WERI-Rb-1 (cell line): ENCODE measurements around the gene SCYL2.

Experiments
- DNase-seq: peaks from one replicate; pipeline ENCODE4 v3.0.0-alpha.2; 2020
- H3K27ac ChIP-seq: fragments of 250-450 bp; sonication (Bioruptor Pico); 2 replicates; pipeline ENCODE4 v1.5.1; 2020; ENCODE audit warnings: mild to moderate bottlenecking, moderate library complexity
- H3K27me3 ChIP-seq: fragments of 250-450 bp; sonication (Bioruptor Pico); 2 replicates; pipeline ENCODE4 v1.5.1; 2021; ENCODE audit warnings: mild to moderate bottlenecking, low read depth, moderate library complexity; ENCODE audit not compliant: insufficient read depth, severe bottlenecking
- H3K36me3 ChIP-seq: fragments of 250-450 bp; sonication (Bioruptor Pico); 2 replicates; pipeline ENCODE4 v1.5.1; 2020; ENCODE audit warnings: mild to moderate bottlenecking, moderate library complexity
- H3K4me3 ChIP-seq: 2 replicates; pipeline ENCODE4 v1.5.1; 2011; ENCODE audit warnings: low read depth, mild to moderate bottlenecking, control low read depth, low read length
- H3K9me3 ChIP-seq: fragments of 250-450 bp; sonication (Bioruptor Pico); 2 replicates; pipeline ENCODE4 v1.5.1; 2021; ENCODE audit warnings: mild to moderate bottlenecking, moderate library complexity; ENCODE audit not compliant: severe bottlenecking
- CTCF ChIP-seq: IDR thresholded peaks from 2 replicates; pipeline ENCODE4 v1.5.1; 2011; ENCODE audit warnings: low read depth, mild to moderate bottlenecking, control low read depth, inconsistent platforms, low read length

Gene SCYL2

GRCh38 chr12:100364324-100364723 lies 97.3 kb downstream of the SCYL2 start:
- Histone ChIP-seq H3K27me3 (no peaks in the 10 kb centered on the region), H3K27ac (no peak overlapping the region), H3K36me3 (no peaks in the 10 kb centered on the region), H3K4me3 (no peak overlapping the region), H3K9me3 (no peaks in the 10 kb centered on the region)
- TF ChIP-seq CTCF = no peak
- no peak for DNase-seq

- TF ChIP-seq CTCF = no peak
- no peaks in the 10 kb centered on the region for H3K36me3 ChIP-seq
- no peak for DNase-seq
- H3K4me3 ChIP-seq = no peak overlapping the region
- no peaks in the 10 kb centered on the region for H3K27me3 ChIP-seq
- H3K9me3 ChIP-seq = no peaks in the 10 kb centered on the region
- no peak overlapping the region for H3K27ac ChIP-seq
Measured at GRCh38 chr12:100365411-100365810, 98.4 kb downstream of the SCYL2 start.

- no peak for DNase-seq
- Histone ChIP-seq H3K4me3 (no peak overlapping the region), H3K36me3 (no peaks in the 10 kb centered on the region), H3K27ac (no peak overlapping the region), H3K27me3 (no peaks in the 10 kb centered on the region), H3K9me3 (no peaks in the 10 kb centered on the region)
- TF ChIP-seq CTCF = no peak
Measured at GRCh38 chr12:100368066-100368465, 101.1 kb downstream of the SCYL2 start.

GRCh38 chr12:100371146-100371545 lies 104.2 kb downstream of the SCYL2 start:
- Histone ChIP-seq H3K27ac (no peak overlapping the region), H3K9me3 (no peaks in the 10 kb centered on the region), H3K4me3 (no peak overlapping the region), H3K36me3 (no peaks in the 10 kb centered on the region), H3K27me3 (no peaks in the 10 kb centered on the region)
- TF ChIP-seq CTCF = no peak
- no peak for DNase-seq

GRCh38 chr12:100372853-100373640 lies 106.1 kb downstream of the SCYL2 start:
- H3K27me3 ChIP-seq = no peaks in the 10 kb centered on the region
- no peak overlapping the region for H3K4me3 ChIP-seq
- no peak overlapping the region for H3K27ac ChIP-seq
- H3K9me3 ChIP-seq = no peaks in the 10 kb centered on the region
- DNase-seq = no peak
- no peak for TF ChIP-seq CTCF
- H3K36me3 ChIP-seq = no peaks in the 10 kb centered on the region
